ENCODE data around the gene AIFM1.

GRCh38 chrX:130173190-130173895 is 7.7 kb upstream of the AIFM1 start:
- TF ChIP-seq, protein P1, sequence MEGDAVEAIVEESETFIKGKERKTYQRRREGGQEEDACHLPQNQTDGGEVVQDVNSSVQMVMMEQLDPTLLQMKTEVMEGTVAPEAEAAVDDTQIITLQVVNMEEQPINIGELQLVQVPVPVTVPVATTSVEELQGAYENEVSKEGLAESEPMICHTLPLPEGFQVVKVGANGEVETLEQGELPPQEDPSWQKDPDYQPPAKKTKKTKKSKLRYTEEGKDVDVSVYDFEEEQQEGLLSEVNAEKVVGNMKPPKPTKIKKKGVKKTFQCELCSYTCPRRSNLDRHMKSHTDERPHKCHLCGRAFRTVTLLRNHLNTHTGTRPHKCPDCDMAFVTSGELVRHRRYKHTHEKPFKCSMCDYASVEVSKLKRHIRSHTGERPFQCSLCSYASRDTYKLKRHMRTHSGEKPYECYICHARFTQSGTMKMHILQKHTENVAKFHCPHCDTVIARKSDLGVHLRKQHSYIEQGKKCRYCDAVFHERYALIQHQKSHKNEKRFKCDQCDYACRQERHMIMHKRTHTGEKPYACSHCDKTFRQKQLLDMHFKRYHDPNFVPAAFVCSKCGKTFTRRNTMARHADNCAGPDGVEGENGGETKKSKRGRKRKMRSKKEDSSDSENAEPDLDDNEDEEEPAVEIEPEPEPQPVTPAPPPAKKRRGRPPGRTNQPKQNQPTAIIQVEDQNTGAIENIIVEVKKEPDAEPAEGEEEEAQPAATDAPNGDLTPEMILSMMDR (IDR thresholded peaks at IDR 0.05 in 8 of 11, conservative IDR thresholded peaks at IDR 0.05 in 3 of 11) = no peak
- TF ChIP-seq POLR2AphosphoS5 (IDR thresholded peaks at IDR 0.05) (peak in 1 of 3 donors; percentile 56), POLR2A (IDR thresholded peaks at IDR 0.05) (no peak)
